Endothelial cell of umbilical vein (primary cell): Measurements from ENCODE around the gene PHKA2. TPM values are rescaled to one million over a fixed set of nuclear protein-coding genes. Genes with fewer than 3 reads are reported as not detected.

Experiments used
- BruUV-seq: library from RNA; stranded (reverse); fragments of 400-500 nt; replicated peaks from 2 replicates; lab custom pipeline; 2021; lab: Mats Ljungman, UMichigan
- CTCF ChIA-PET: fragments of 300-600, 350-600 bp; sonication (Branson Sonifier 250); formaldehyde crosslinking; loops from one replicate; lab custom pipeline; 2021; ENCODE audit warnings: antibody characterized with exemption, inconsistent platforms; lab: Charles Lee
- POLR2A ChIA-PET: fragments of 300-600, 350-600 bp; sonication (Branson Sonifier 250); formaldehyde crosslinking; loops from one replicate; lab custom pipeline; 2021; ENCODE audit warnings: antibody characterized with exemption, inconsistent platforms; lab: Charles Lee
- DNase-seq: peaks from one replicate; pipeline ENCODE4 v3.0.0-alpha.2; 2011; ENCODE audit warnings: low read depth, low spot score
- FAIRE-seq: peaks from 2 replicates; lab custom pipeline; 2011; peaks lifted over from hg19 to GRCh38; lab: Jason Lieb, UNC
- H2AFZ ChIP-seq: 2 replicates; pipeline ENCODE4 v1.6.0; 2012; ENCODE audit warnings: low read depth, low read length, control low read depth, inconsistent platforms
- H3K27ac ChIP-seq: 2 replicates; pipeline ENCODE4 v1.5.1; 2011; ENCODE audit warnings: low read depth, mild to moderate bottlenecking, control low read depth, low read length, moderate library complexity; ENCODE audit not compliant: insufficient read depth
- H3K27me3 ChIP-seq, 2 experiments: 2 replicates each; pipeline versions ENCODE4 v1.6.0 to v1.6.1; 2011; ENCODE audit warnings: low read length in 2 of 2, mixed read lengths in 1 of 2; ENCODE audit not compliant: control insufficient read depth in 2 of 2, insufficient read depth in 2 of 2
- H3K36me3 ChIP-seq, 2 experiments: 2 replicates in 1 of 2; 3 replicates in 1 of 2; pipeline ENCODE4 v1.5.1; 2011; ENCODE audit warnings: low read length in 2 of 2, mild to moderate bottlenecking in 1 of 2, moderate library complexity in 1 of 2; ENCODE audit not compliant: control insufficient read depth in 2 of 2, insufficient read depth in 2 of 2; ENCODE audit errors: extremely low read depth in 1 of 2
- H3K4me1 ChIP-seq: 3 replicates; pipeline ENCODE4 v1.5.1; 2011; ENCODE audit warnings: mild to moderate bottlenecking, low read length; ENCODE audit not compliant: control insufficient read depth, insufficient read depth; ENCODE audit errors: extremely low read depth
- H3K4me2 ChIP-seq: 2 replicates; pipeline ENCODE4 v1.6.1; 2011; ENCODE audit warnings: low read length, control low read depth, mixed read lengths; ENCODE audit not compliant: insufficient read depth
- H3K4me3 ChIP-seq, 3 experiments: fragments of 200-600 bp in 1 of 3; sonication (generic), shearing (Covaris generic) in 1 of 3; replicated peaks in 1 of 3; 2 replicates each; pipeline ENCODE4 v1.5.1; 2011 to 2016; ENCODE audit warnings: control low read depth in 3 of 3, low read length in 3 of 3, mild to moderate bottlenecking in 2 of 3, inconsistent platforms in 1 of 3, low read depth in 1 of 3, moderate library complexity in 1 of 3; ENCODE audit not compliant: insufficient read depth in 1 of 3
- H3K79me2 ChIP-seq: 2 replicates; pipeline ENCODE4 v1.6.0; 2012; ENCODE audit warnings: low read length, inconsistent platforms; ENCODE audit not compliant: control insufficient read depth, insufficient read depth
- H3K9ac ChIP-seq: replicated peaks from 2 replicates; pipeline ENCODE3; 2011; ENCODE audit warnings: low read length, control low read depth; ENCODE audit not compliant: insufficient read depth; ENCODE audit errors: extremely low read depth
- H3K9me1 ChIP-seq: replicated peaks from 3 replicates; pipeline ENCODE4 v1.6.0; 2011; ENCODE audit warnings: mild to moderate bottlenecking, low read length; ENCODE audit not compliant: control insufficient read depth, insufficient read depth; ENCODE audit errors: extremely low read depth
- H3K9me3 ChIP-seq: replicated peaks from 2 replicates; pipeline ENCODE4 v1.5.1; 2012; ENCODE audit warnings: low read length, inconsistent platforms; ENCODE audit not compliant: control insufficient read depth, insufficient read depth
- H4K20me1 ChIP-seq: replicated peaks from 2 replicates; pipeline ENCODE3; 2011; ENCODE audit warnings: mild to moderate bottlenecking, low read length; ENCODE audit not compliant: control insufficient read depth, insufficient read depth; ENCODE audit errors: extremely low read depth
- EZH2 ChIP-seq: IDR thresholded peaks from 2 replicates; pipeline ENCODE4 v1.6.1; 2012; ENCODE audit warnings: borderline replicate concordance, low read depth, mild to moderate bottlenecking, moderate library complexity, low read length, inconsistent platforms; ENCODE audit not compliant: severe bottlenecking
- FOS ChIP-seq: IDR thresholded peaks from 2 replicates; pipeline ENCODE4 v1.6.1; 2011; ENCODE audit warnings: mild to moderate bottlenecking, low read length, moderate library complexity, borderline replicate concordance; ENCODE audit not compliant: insufficient read depth
- GATA2 ChIP-seq: IDR thresholded peaks from 2 replicates; pipeline ENCODE4 v1.7.0; 2011; ENCODE audit warnings: low read depth, mild to moderate bottlenecking, moderate library complexity, mixed read lengths, low read length; ENCODE audit not compliant: insufficient read length, insufficient read depth
- JUN ChIP-seq: IDR thresholded peaks from 2 replicates; pipeline ENCODE4 v1.6.1; 2011; ENCODE audit warnings: borderline replicate concordance, low read depth; ENCODE audit not compliant: insufficient read length, insufficient read depth
- MYC ChIP-seq: IDR thresholded peaks from one replicate; pipeline ENCODE4 v1.6.1; 2011; ENCODE audit warnings: mild to moderate bottlenecking, low read depth, low read length
- POLR2A ChIP-seq: IDR thresholded peaks from 2 replicates; pipeline ENCODE4 v1.6.1; 2012; ENCODE audit warnings: low read depth, mild to moderate bottlenecking, control low read depth, low read length
- POLR2AphosphoS5 ChIP-seq: IDR thresholded peaks from 2 replicates; pipeline ENCODE4 v1.6.1; 2012; ENCODE audit warnings: low read depth, mild to moderate bottlenecking, control low read depth, low read length, moderate library complexity; ENCODE audit not compliant: insufficient read depth
- dilution Hi-C: fragments of 300-500 bp; cut with MboI; formaldehyde crosslinking; loops from one replicate; pipeline ENCODE4 v1.15.0; 2019; ENCODE audit warnings: low sequenced_read_pairs; ENCODE audit not compliant: extremely low pct_ligation_motif_present
- intact Hi-C: fragments of 100-400 bp; cut with micrococcal nuclease; formaldehyde crosslinking; loops from one replicate; pipeline ENCODE4 v1.10.0; 2022
- polyA plus RNA-seq, 4 experiments: library from polyadenylated mRNA; depleted of rRNA in 3 of 4; stranded (reverse) in 3 of 4; unstranded in 1 of 4; fragments of >200 nt; gene quantifications; 2 replicates each; pipeline versions ENCODE4 v1.2.1 to v1.2.3, GENCODE V29; 2011 to 2012; ENCODE audit warnings: missing spikeins in 1 of 4
- total RNA-seq: library from RNA; stranded (reverse); gene quantifications from 2 replicates; pipeline ENCODE4 v1.2.3, GENCODE V29; 2021
- TF ChIP-seq, protein P1 (sequence below), 2 donors: IDR thresholded peaks; 1 replicate in 1 of 2; 2 replicates in 1 of 2; pipeline ENCODE4 v1.5.1; 2011; ENCODE audit warnings: low read length in 2 of 2, mild to moderate bottlenecking in 2 of 2, moderate library complexity in 2 of 2, control low read depth in 1 of 2, inconsistent platforms in 1 of 2, low read depth in 1 of 2; ENCODE audit not compliant: insufficient read depth in 1 of 2; ENCODE audit errors: extremely low read depth in 1 of 2
- TF ChIP-seq, protein P2 (sequence below): IDR thresholded peaks from 2 replicates; pipeline ENCODE4 v1.6.1; 2011; ENCODE audit not compliant: insufficient read depth, insufficient read length

Gene PHKA2
- total and polyA plus RNA-seq, 2 donors (not counting 3 experiments of a cell fraction or from before 2014, with no cell fraction given), result 16.7 to 17.1 TPM

DNA sequence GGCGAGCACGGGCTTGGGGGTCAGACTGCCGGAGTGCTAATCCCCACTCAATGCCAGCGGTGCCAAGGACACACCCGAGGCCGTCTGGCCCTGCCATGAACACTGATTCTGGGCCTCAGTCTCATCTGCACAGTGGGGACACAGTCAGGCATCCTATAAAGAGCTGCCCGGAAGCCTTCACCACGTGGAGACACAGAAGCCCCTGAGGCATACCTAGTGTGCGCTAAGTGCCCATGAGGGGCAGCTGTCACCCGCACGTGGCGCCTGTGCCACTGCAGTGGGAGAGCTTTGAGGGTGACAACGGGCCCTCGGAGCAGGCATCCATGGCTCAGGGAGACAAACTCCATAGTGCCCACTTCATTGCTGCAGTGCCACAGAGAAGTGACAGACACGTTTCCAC, 86.3 kb downstream of the PHKA2 start:
- H3K9me1 ChIP-seq, result no peaks in the 10 kb centered on the region
- no TSS peak for BruUV-seq
- intact Hi-C loops, result no loop called here
- H3K27ac ChIP-seq, result no peak overlapping the region
- POLR2A ChIA-PET, result no interaction called here
- H3K27me3 ChIP-seq, result no peaks in the 10 kb centered on the region
- no peaks in the 10 kb centered on the region for H3K4me1 ChIP-seq
- FAIRE-seq (no peak), DNase-seq (no peak)
- no peaks in the 10 kb centered on the region for H4K20me1 ChIP-seq
- dilution Hi-C loops, result no loop called here
- TF ChIP-seq, protein P1, sequence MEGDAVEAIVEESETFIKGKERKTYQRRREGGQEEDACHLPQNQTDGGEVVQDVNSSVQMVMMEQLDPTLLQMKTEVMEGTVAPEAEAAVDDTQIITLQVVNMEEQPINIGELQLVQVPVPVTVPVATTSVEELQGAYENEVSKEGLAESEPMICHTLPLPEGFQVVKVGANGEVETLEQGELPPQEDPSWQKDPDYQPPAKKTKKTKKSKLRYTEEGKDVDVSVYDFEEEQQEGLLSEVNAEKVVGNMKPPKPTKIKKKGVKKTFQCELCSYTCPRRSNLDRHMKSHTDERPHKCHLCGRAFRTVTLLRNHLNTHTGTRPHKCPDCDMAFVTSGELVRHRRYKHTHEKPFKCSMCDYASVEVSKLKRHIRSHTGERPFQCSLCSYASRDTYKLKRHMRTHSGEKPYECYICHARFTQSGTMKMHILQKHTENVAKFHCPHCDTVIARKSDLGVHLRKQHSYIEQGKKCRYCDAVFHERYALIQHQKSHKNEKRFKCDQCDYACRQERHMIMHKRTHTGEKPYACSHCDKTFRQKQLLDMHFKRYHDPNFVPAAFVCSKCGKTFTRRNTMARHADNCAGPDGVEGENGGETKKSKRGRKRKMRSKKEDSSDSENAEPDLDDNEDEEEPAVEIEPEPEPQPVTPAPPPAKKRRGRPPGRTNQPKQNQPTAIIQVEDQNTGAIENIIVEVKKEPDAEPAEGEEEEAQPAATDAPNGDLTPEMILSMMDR (IDR thresholded peaks at IDR 0.05; ENCODE audit: extremely low read depth in 1 of 2, insufficient read depth in 1 of 2, low read depth in 1 of 2, low read length in 2 of 2), result no peak
- TF ChIP-seq POLR2A (no peak), FOS (no peak), MYC (no peak), JUN (no peak), POLR2AphosphoS5 (no peak), EZH2 (no peak), GATA2 (no peak)
- TF ChIP-seq, protein P2, sequence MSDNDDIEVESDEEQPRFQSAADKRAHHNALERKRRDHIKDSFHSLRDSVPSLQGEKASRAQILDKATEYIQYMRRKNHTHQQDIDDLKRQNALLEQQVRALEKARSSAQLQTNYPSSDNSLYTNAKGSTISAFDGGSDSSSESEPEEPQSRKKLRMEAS, result no peak
- CTCF ChIA-PET, result no interaction called here
- H3K9me3 ChIP-seq, result no peaks in the 10 kb centered on the region
- H3K79me2 ChIP-seq, result no peaks in the 10 kb centered on the region
- H2AFZ ChIP-seq, result no peak overlapping the region
- no peak overlapping the region for H3K9ac ChIP-seq
- H3K4me2 ChIP-seq, result no peak overlapping the region
- peaks cover 0 to 2% of the 10 kb centered on the region in 2 experiments for H3K36me3 ChIP-seq
- H3K4me3 ChIP-seq, result no peak overlapping the region
